Suprapubic skin (tissue), 3 donors: ENCODE results near the gene EXOSC9.

Experiments
- CTCF ChIP-seq, 2 donors: fragments of 200-600 bp in 1 of 2; fragments of 450-650 bp in 1 of 2; sonication (generic) in 1 of 2; IDR thresholded peaks; one replicate each; pipeline ENCODE4 v1.5.1; 2016 to 2019; ENCODE audit warnings: antibody characterized with exemption in 2 of 2, mild to moderate bottlenecking in 1 of 2, moderate library complexity in 1 of 2
- EP300 ChIP-seq: sonication (generic); formaldehyde crosslinking; IDR thresholded peaks from one replicate; pipeline ENCODE4 v1.6.1; 2017; ENCODE audit warnings: antibody characterized with exemption

- no peak for TF ChIP-seq CTCF (IDR thresholded peaks at IDR 0.05)
- no peak for TF ChIP-seq EP300
Measured at GRCh38 chr4:121783210-121783609, 17.9 kb upstream of the EXOSC9 start.
